GM10266 (cell line): Measurements from ENCODE around the gene SLC30A5.
A peak's percentile ranks its signal among the peaks of the same experiment; 100 is the strongest.
"Not testable (repeated sequence)": the region's sequence is repeated elsewhere in the genome, so short reads cannot be mapped to it uniquely, and the experiment has no call there.

Source experiments
- DNase-seq: peaks from one replicate; pipeline ENCODE4 v3.0.0; 2012; ENCODE audit errors: extremely low spot score
- CTCF ChIP-seq: IDR thresholded peaks from 2 replicates; pipeline ENCODE4 v1.5.1; 2012; ENCODE audit warnings: mild to moderate bottlenecking, low read depth; ENCODE audit not compliant: control insufficient read depth, insufficient read depth; ENCODE audit errors: missing control alignments

Gene SLC30A5

GRCh38 chr5:69105996-69106906, 12.4 kb downstream of the SLC30A5 start:
- TF ChIP-seq CTCF = no peak
- peak; percentile 42 for DNase-seq

- not testable (repeated sequence) for DNase-seq
These were observed 14.6 kb downstream of the SLC30A5 start for GRCh38 chr5:69108367-69108766.

GRCh38 chr5:69113851-69114250, 20.0 kb downstream of the SLC30A5 start:
- DNase-seq = no peak

GRCh38 chr5:69115526-69115925, 21.7 kb downstream of the SLC30A5 start:
- no peak for TF ChIP-seq CTCF
- no peak for DNase-seq

More at GRCh38 chr5:69113851-69114250, 20.0 kb downstream of the SLC30A5 start:
- no peak for TF ChIP-seq CTCF

- DNase-seq = no peak
- no peak for TF ChIP-seq CTCF
These were observed 35.6 kb downstream of the SLC30A5 start for GRCh38 chr5:69129413-69129812.

- TF ChIP-seq CTCF = no peak
- DNase-seq = no peak
These were observed 36.4 kb downstream of the SLC30A5 start for GRCh38 chr5:69130241-69130640.

GRCh38 chr5:69131304-69131703, 37.5 kb downstream of the SLC30A5 start:
- DNase-seq = no peak
- no peak for TF ChIP-seq CTCF
